ENCODE results near the gene ARL16.
"Not testable (repeated sequence)": the region's sequence is repeated elsewhere in the genome, so short reads cannot be mapped to it uniquely, and the experiment has no call there.

The ARL16 gene

GRCh38 chr17:81682565-81683207 is 911 bp downstream of the ARL16 start:
- in situ Hi-C loops (cut with HindIII; ENCODE audit: low pct_ligation_motif_present, low sequenced_read_pairs) = no loop called here
- DNase-seq = peak; percentile 24
- no peaks in the 10 kb centered on the region for H3K27me3 ChIP-seq (replicated peaks)
- H3K36me3 ChIP-seq (replicated peaks) = peaks cover 25% of the 10 kb centered on the region
- TF ChIP-seq CTCF (IDR thresholded peaks at IDR 0.05; ENCODE audit: low read depth, low read length, missing control alignments) = no peak
- H3K4me3 ChIP-seq (ENCODE audit: low read depth, low read length) = peak overlapping the region; percentile 93
- H3K27ac ChIP-seq = peak overlapping the region; percentile 70

- in situ Hi-C loops (cut with HindIII; ENCODE audit: low pct_ligation_motif_present, low sequenced_read_pairs) = no loop called here
- no peak for TF ChIP-seq CTCF (IDR thresholded peaks at IDR 0.05; ENCODE audit: low read depth, low read length, missing control alignments)
- Histone ChIP-seq H3K27me3 (replicated peaks) (no peaks in the 10 kb centered on the region), H3K27ac (no peak overlapping the region), H3K4me3 (ENCODE audit: low read depth, low read length) (no peak overlapping the region), H3K36me3 (replicated peaks) (peaks cover 16% of the 10 kb centered on the region)
- no peak for DNase-seq
These were observed 1.9 kb downstream of the ARL16 start for GRCh38 chr17:81681672-81682071.

- H3K27ac ChIP-seq = no peak overlapping the region
- in situ Hi-C loops (cut with HindIII; ENCODE audit: low pct_ligation_motif_present, low sequenced_read_pairs) = no loop called here
These were observed 3.4 kb downstream of the ARL16 start for GRCh38 chr17:81680150-81680549.

GRCh38 chr17:81676906-81677305 is 6.7 kb downstream of the ARL16 start:
- Histone ChIP-seq H3K4me3 (ENCODE audit: low read depth, low read length) (no peak overlapping the region), H3K36me3 (replicated peaks) (peaks cover 29% of the 10 kb centered on the region), H3K27ac (no peak overlapping the region), H3K27me3 (replicated peaks) (no peaks in the 10 kb centered on the region)
- in situ Hi-C loops (cut with HindIII; ENCODE audit: low pct_ligation_motif_present, low sequenced_read_pairs) = no loop called here
- no peak for TF ChIP-seq CTCF (IDR thresholded peaks at IDR 0.05; ENCODE audit: low read depth, low read length, missing control alignments)
- DNase-seq = no peak

More at GRCh38 chr17:81680150-81680549, 3.4 kb downstream of the ARL16 start:
- Histone ChIP-seq H3K4me3 (ENCODE audit: low read depth, low read length) (no peak overlapping the region), H3K36me3 (replicated peaks) (peaks cover 7% of the 10 kb centered on the region), H3K27me3 (replicated peaks) (no peaks in the 10 kb centered on the region)
- TF ChIP-seq CTCF (IDR thresholded peaks at IDR 0.05; ENCODE audit: low read depth, low read length, missing control alignments) = no peak
- DNase-seq = no peak

- H3K27ac ChIP-seq; H3K4me3 ChIP-seq (ENCODE audit: low read depth, low read length); in situ Hi-C loops (cut with HindIII; ENCODE audit: low pct_ligation_motif_present, low sequenced_read_pairs); H3K27me3 ChIP-seq (replicated peaks): not testable (repeated sequence)
- DNase-seq = peak; percentile 52
- peak; percentile 54 for TF ChIP-seq CTCF (IDR thresholded peaks at IDR 0.05; ENCODE audit: low read depth, low read length, missing control alignments)
- peaks cover 35% of the 10 kb centered on the region for H3K36me3 ChIP-seq (replicated peaks)
These were observed 7.9 kb downstream of the ARL16 start for GRCh38 chr17:81675515-81676221.

Data from brain microvascular endothelial cell (primary cell).